SHP77 (cell line): Measurements from ENCODE around the gene IQCB1.
"Not testable (repeated sequence)": the region's sequence is repeated elsewhere in the genome, so short reads cannot be mapped to it uniquely, and the experiment has no call there.

Experiments
- DNase-seq, 2 experiments: peaks; one replicate each; lab custom pipeline; 2025; lab: John Stamatoyannopoulos, UW

The IQCB1 gene

DNA sequence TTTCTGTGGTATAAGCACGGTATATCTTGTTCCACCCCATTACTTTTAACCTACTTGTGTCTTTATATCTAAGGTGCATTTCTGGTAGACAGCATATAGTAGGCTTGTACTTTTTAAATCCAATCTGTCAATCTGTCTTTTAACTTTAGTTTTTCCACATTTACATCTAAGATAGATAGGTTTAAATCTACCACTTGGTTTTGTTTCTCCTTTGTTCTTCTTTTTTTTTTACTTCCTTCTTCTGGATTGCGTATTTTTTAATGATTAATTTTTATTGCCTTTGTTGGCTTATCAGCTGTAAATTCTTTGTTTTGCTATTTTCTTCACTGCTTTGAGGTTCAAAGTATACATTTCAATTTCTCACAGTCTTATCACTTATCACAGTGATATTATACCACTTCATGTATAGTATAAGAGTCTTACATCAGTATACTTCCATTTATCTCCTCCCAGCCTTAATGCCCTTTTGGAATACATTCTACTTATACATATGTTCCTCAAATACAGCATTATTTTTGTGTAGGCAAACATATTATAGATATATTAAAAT, 31.0 kb downstream of the IQCB1 start:
- no peak for DNase-seq

- DNase-seq = no peak
These were observed 34.0 kb downstream of the IQCB1 start for GRCh38 chr3:121800906-121801305.

DNA sequence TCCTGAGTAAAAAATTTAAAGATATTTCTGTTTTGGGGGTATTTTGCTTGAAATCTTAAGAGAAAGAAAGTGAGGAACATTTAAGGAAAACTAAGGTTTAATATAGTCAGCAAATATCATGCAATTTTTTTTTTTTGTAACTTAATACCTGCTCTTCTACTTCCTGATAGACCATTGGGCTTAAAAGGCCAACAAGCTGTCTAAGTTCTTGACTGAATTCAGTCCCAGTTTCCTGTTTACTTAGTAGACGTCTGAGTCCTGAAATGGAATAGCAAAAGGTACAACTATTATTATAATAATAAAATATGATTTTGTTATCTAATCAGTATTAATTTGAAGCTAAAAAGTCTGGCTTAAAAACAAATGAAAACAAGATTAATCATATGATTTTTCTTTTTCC, 37.9 kb downstream of the IQCB1 start:
- no peak for DNase-seq

DNA sequence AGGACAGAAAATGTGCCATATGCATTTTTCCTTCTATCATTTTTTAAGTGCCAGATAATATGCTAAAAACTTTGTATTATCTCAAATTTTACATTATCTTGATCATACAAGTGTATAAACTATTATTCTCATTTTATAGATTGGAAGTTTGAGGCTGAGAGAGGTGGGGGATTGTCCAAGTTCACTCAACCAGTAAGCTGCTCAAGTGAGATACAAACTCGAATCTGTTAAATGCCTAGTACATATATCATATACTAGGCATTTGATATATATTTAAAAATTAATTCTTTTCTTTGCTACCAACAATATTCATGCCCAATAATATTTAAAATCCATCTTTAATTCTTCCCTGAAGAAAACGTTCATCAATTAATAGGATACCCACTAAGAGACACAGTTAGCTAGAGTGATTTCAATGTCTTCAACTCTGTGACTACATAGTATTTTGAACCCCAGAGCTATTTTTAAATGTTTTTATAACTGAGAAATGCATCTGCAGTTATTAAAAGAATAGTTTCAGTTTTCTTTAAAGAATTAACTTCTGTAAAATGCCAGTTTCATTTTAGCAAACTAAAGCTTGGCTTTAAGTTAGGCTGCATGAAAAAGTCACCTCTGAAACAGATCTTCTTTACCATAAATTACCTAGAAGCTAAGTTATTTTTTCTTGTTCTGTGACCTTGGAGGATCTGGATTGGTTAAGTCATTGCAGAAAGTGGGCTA, 40.4 kb downstream of the IQCB1 start:
- no peak for DNase-seq

GRCh38 chr3:121793078-121793477, 41.8 kb downstream of the IQCB1 start:
- DNase-seq = no peak

DNA sequence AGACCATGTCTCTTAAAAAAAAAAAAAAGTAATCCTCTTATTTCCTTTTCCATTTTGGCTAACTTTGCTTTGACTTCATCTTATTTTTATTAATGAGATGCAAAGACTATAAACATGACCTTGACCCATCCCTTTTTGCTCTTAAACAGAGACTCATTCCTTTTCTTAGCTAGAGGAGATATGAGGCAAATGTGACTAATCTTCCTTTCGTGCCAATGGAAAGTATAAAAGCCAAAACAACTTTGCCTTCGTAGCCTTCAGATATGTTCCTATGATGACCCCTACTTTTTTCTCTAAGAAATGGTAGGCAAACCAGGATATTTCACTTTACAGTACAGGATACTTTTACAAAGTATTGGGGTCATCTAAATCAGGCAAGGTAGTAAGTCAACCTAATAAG, 48.4 kb downstream of the IQCB1 start:
- DNase-seq = no peak

- not testable (repeated sequence) for DNase-seq
These were observed 52.1 kb downstream of the IQCB1 start for GRCh38 chr3:121782784-121783183.

DNA sequence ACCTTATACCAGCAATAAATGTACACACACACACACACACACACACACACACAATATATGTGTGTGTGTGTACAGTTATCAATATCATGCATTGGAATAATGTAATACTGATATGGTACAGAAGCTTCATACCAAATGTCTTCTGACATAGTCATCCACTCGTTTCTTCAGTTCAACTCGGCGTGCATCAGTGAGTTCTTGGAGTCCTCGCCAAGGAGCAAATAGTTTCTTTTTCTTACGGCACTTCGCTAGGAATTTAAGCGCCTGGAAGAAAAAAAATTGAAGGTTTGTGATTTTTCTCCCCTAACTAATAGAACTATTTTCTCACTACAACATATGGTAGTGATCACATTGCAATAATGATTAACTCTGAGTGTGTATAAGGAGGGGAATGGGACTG, 53.2 kb downstream of the IQCB1 start:
- no peak for DNase-seq

DNA sequence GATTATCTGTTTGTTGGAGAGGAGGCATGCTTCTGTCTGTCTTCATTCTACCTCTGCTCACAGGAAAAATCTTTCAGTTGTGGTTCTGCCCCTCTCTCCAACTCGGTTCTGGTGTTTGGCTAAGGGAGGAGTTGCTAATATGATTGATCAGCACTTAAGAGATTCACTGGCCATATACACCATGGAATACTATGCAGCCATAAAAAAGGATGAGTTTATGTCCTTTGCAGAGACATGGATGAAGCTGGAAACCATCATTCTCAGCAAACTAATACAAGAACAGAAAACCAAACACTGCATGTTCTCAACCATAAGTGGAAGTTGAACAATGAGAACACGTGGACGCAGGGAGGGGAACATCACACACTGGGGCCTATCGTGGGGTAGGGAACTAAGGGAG, 59.8 kb downstream of the IQCB1 start:
- not testable (repeated sequence) for DNase-seq

- DNase-seq = no peak
These were observed 65.6 kb downstream of the IQCB1 start for GRCh38 chr3:121769246-121769645.

GRCh38 chr3:121768452-121768851, 66.4 kb downstream of the IQCB1 start:
- no peak for DNase-seq

DNA sequence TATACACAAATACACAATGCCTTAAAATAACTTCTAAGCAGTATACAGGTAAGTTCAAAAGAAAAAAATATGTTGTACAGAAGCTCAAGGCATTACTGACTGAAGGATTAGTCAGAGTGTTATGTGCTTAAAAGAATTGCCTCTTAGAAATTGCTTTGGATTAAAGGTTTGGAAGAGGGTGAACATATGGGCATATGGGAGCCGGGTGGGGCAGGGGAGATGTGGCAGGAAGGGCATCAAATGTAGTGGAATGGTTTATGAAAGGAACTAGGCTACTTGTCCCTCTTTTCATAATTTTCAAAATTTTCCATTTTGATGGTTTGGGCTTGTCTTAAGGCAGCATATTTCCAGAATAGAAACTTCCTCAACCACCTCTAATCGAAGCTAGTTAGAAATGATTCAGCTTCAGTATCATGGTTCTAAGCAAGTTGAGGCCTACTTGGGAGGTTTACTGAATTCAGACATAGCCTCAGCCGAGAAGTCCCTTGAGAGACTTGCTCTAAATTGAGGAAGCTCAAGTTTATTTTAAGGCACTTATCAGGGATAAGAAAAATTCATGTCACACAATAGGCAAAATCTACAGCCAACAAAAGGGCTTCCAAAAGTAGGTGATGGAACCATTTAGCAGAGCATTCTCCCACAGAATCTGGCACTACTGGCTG, 75.2 kb downstream of the IQCB1 start:
- DNase-seq = no peak

- no peak for DNase-seq
These were observed 76.0 kb downstream of the IQCB1 start for GRCh38 chr3:121758727-121759450.

- no peak for DNase-seq
These were observed 76.9 kb downstream of the IQCB1 start for GRCh38 chr3:121757812-121758545.

- DNase-seq = no peak
These were observed 77.6 kb downstream of the IQCB1 start for GRCh38 chr3:121757087-121757811.

DNA sequence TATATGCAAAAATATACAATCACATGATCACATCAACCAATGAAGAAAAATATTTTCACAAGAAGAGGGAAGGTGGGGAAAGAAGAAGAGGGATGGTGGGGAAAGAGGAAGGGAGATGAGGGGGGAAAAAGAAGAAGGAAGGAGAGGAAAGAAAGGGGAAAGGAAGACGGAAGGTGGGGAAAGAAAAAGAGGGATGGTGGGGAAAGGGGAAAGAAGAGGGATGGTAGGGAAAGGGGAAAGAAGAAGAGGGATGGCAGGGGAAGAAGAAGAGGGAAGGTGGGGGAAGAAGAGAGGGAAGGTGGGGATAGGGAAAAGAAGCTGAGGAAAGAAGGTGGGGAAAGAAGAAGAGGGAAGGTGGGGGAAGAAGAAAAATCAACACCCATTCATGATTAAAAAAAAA, 82.1 kb downstream of the IQCB1 start:
- no peak for DNase-seq

- no peak for DNase-seq
These were observed 82.6 kb downstream of the IQCB1 start for GRCh38 chr3:121752261-121752660.

- no peak for DNase-seq
These were observed 84.8 kb downstream of the IQCB1 start for GRCh38 chr3:121750087-121750415.

DNA sequence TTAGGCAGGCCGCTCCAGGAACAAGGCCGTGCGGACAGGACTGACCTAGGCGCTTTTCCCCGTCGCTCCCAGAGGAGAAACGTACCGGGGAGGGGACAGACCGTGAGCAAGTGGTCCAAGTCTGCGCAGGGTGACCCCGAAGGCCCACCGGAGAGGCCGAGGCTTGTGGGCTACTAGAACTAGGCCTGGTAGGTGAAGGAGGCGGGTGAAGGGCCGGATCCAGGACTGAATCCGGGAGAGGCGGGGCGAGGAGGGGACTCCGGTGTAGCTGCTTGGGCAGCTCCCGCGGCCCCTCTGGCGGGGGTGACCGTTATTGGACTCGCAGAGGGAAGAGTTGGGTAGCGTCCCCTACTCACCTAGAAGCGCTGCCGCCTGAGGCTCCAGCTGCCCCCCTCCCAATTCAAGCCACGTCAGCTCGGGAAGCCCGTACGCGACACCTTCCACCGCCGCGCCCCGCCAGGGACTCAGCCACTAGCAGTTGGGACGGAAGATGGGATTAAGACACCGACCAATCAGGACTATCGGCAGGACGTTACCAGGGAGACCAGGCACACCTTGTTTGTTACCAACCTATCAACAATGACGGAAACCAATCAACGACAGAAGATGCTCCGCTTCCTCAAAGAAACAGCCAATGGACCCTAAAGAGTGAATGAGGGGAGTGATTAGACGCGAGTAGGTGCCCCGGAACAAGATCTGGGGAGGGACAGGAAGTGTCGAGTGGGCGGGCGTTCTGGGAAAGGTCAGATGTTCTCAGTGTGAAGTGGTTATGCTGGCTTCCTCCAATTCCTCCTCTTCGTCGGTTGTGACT, 85.4 kb downstream of the IQCB1 start, which contains the start of gene GOLGB1:
Gene GOLGB1, minus strand, starts transcription at position 466 of the 811 bp plus-strand sequence. CDS start 18,770 bp downstream, outside the sequence.
- DNase-seq = peak; percentile 99

DNA sequence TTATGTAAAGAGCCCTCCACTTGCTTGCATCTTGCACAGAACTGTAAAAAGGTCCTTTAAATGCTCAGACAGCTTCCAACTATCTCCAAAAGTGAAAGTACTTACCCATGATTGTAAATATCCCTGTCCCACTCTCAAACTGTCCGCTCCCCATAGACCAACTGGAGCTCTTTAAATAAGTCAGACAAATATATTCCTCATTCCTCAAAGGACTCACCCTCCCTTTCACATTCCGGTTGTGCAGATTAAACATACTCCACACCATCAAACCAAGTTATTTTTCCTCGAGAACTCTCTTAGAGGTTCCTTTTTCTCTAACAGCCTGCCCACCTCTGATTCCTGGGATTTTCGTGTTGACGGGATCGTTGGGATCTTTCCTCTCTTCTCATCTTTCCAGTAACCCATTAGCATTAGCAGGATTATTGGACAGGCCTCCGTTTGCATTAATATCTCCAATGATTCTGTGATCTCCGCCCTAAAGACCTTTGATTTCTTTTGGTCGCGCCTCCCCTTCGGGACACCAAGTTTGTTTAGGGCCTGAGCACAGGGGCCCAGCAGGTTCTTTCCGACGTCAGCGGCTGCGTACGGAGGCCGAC, 86.1 kb downstream of the IQCB1 start:
- peak in 1 of 2 experiments; percentile 28 for DNase-seq
